NCI-H510A (cell line): Measurements from ENCODE around the gene ZNF782.
"Not testable (repeated sequence)": the region's sequence is repeated elsewhere in the genome, so short reads cannot be mapped to it uniquely, and the experiment has no call there.

ENCODE experiments used
- DNase-seq: peaks from one replicate; lab custom pipeline; 2025; lab: John Stamatoyannopoulos, UW

Gene ZNF782

GRCh38 chr9:96854651-96855273 lies 448 bp upstream of the ZNF782 start:
- no peak for DNase-seq

GRCh38 chr9:96852676-96853075 lies 1.6 kb downstream of the ZNF782 start:
- no peak for DNase-seq

GRCh38 chr9:96844040-96844439 lies 10.3 kb downstream of the ZNF782 start:
- no peak for DNase-seq

- no peak for DNase-seq
Observed at GRCh38 chr9:96818533-96818932, 35.8 kb downstream of the ZNF782 start.

- DNase-seq: no peak
Observed at GRCh38 chr9:96817973-96818372, 36.3 kb downstream of the ZNF782 start.

- no peak for DNase-seq
Observed at GRCh38 chr9:96813607-96814006, 40.7 kb downstream of the ZNF782 start.

- DNase-seq: not testable (repeated sequence)
Observed at GRCh38 chr9:96798959-96799358, 55.4 kb downstream of the ZNF782 start.

- no peak for DNase-seq
Observed at GRCh38 chr9:96784021-96784420, 70.3 kb downstream of the ZNF782 start.

GRCh38 chr9:96782235-96782634 lies 72.1 kb downstream of the ZNF782 start:
- DNase-seq: no peak

GRCh38 chr9:96781552-96781951 lies 72.8 kb downstream of the ZNF782 start:
- no peak for DNase-seq

- no peak for DNase-seq
Observed at GRCh38 chr9:96779089-96779488, 75.2 kb downstream of the ZNF782 start.

GRCh38 chr9:96777426-96777864 lies 76.9 kb downstream of the ZNF782 start:
- no peak for DNase-seq

GRCh38 chr9:96771124-96771523 lies 83.2 kb downstream of the ZNF782 start:
- DNase-seq: no peak

GRCh38 chr9:96769989-96770388 lies 84.3 kb downstream of the ZNF782 start:
- DNase-seq: no peak
